Endothelial cell of umbilical vein (primary cell): ENCODE data around the gene ZNF154. TPM values are rescaled to one million over a fixed set of nuclear protein-coding genes. Genes with fewer than 3 reads are reported as not detected.

ENCODE experiments used
- BruUV-seq: library from RNA; stranded (reverse); fragments of 400-500 nt; replicated peaks from 2 replicates; lab custom pipeline; 2021; lab: Mats Ljungman, UMichigan
- CTCF ChIA-PET: fragments of 300-600, 350-600 bp; sonication (Branson Sonifier 250); formaldehyde crosslinking; loops from one replicate; lab custom pipeline; 2021; ENCODE audit warnings: antibody characterized with exemption, inconsistent platforms; lab: Charles Lee
- POLR2A ChIA-PET: fragments of 300-600, 350-600 bp; sonication (Branson Sonifier 250); formaldehyde crosslinking; loops from one replicate; lab custom pipeline; 2021; ENCODE audit warnings: antibody characterized with exemption, inconsistent platforms; lab: Charles Lee
- DNase-seq: peaks from one replicate; pipeline ENCODE4 v3.0.0-alpha.2; 2011; ENCODE audit warnings: low read depth, low spot score
- FAIRE-seq: peaks from 2 replicates; lab custom pipeline; 2011; peaks lifted over from hg19 to GRCh38; lab: Jason Lieb, UNC
- H2AFZ ChIP-seq: 2 replicates; pipeline ENCODE4 v1.6.0; 2012; ENCODE audit warnings: low read depth, low read length, control low read depth, inconsistent platforms
- H3K27ac ChIP-seq: 2 replicates; pipeline ENCODE4 v1.5.1; 2011; ENCODE audit warnings: low read depth, mild to moderate bottlenecking, control low read depth, low read length, moderate library complexity; ENCODE audit not compliant: insufficient read depth
- H3K27me3 ChIP-seq, 2 experiments: 2 replicates each; pipeline versions ENCODE4 v1.6.0 to v1.6.1; 2011; ENCODE audit warnings: low read length in 2 of 2, mixed read lengths in 1 of 2; ENCODE audit not compliant: control insufficient read depth in 2 of 2, insufficient read depth in 2 of 2
- H3K36me3 ChIP-seq, 2 experiments: 2 replicates in 1 of 2; 3 replicates in 1 of 2; pipeline ENCODE4 v1.5.1; 2011; ENCODE audit warnings: low read length in 2 of 2, mild to moderate bottlenecking in 1 of 2, moderate library complexity in 1 of 2; ENCODE audit not compliant: control insufficient read depth in 2 of 2, insufficient read depth in 2 of 2; ENCODE audit errors: extremely low read depth in 1 of 2
- H3K4me1 ChIP-seq: 3 replicates; pipeline ENCODE4 v1.5.1; 2011; ENCODE audit warnings: mild to moderate bottlenecking, low read length; ENCODE audit not compliant: control insufficient read depth, insufficient read depth; ENCODE audit errors: extremely low read depth
- H3K4me2 ChIP-seq: 2 replicates; pipeline ENCODE4 v1.6.1; 2011; ENCODE audit warnings: low read length, control low read depth, mixed read lengths; ENCODE audit not compliant: insufficient read depth
- H3K4me3 ChIP-seq, 3 experiments: fragments of 200-600 bp in 1 of 3; sonication (generic), shearing (Covaris generic) in 1 of 3; replicated peaks in 1 of 3; 2 replicates each; pipeline ENCODE4 v1.5.1; 2011 to 2016; ENCODE audit warnings: control low read depth in 3 of 3, low read length in 3 of 3, mild to moderate bottlenecking in 2 of 3, inconsistent platforms in 1 of 3, low read depth in 1 of 3, moderate library complexity in 1 of 3; ENCODE audit not compliant: insufficient read depth in 1 of 3
- H3K79me2 ChIP-seq: 2 replicates; pipeline ENCODE4 v1.6.0; 2012; ENCODE audit warnings: low read length, inconsistent platforms; ENCODE audit not compliant: control insufficient read depth, insufficient read depth
- H3K9ac ChIP-seq: replicated peaks from 2 replicates; pipeline ENCODE3; 2011; ENCODE audit warnings: low read length, control low read depth; ENCODE audit not compliant: insufficient read depth; ENCODE audit errors: extremely low read depth
- H3K9me1 ChIP-seq: replicated peaks from 3 replicates; pipeline ENCODE4 v1.6.0; 2011; ENCODE audit warnings: mild to moderate bottlenecking, low read length; ENCODE audit not compliant: control insufficient read depth, insufficient read depth; ENCODE audit errors: extremely low read depth
- H3K9me3 ChIP-seq: replicated peaks from 2 replicates; pipeline ENCODE4 v1.5.1; 2012; ENCODE audit warnings: low read length, inconsistent platforms; ENCODE audit not compliant: control insufficient read depth, insufficient read depth
- H4K20me1 ChIP-seq: replicated peaks from 2 replicates; pipeline ENCODE3; 2011; ENCODE audit warnings: mild to moderate bottlenecking, low read length; ENCODE audit not compliant: control insufficient read depth, insufficient read depth; ENCODE audit errors: extremely low read depth
- CTCF ChIP-seq, 2 donors: IDR thresholded peaks; 1 replicate in 1 of 2; 2 replicates in 1 of 2; pipeline ENCODE4 v1.5.1; 2011; ENCODE audit warnings: low read length in 2 of 2, mild to moderate bottlenecking in 2 of 2, moderate library complexity in 2 of 2, control low read depth in 1 of 2, inconsistent platforms in 1 of 2, low read depth in 1 of 2; ENCODE audit not compliant: insufficient read depth in 1 of 2; ENCODE audit errors: extremely low read depth in 1 of 2
- EZH2 ChIP-seq: IDR thresholded peaks from 2 replicates; pipeline ENCODE4 v1.6.1; 2012; ENCODE audit warnings: borderline replicate concordance, low read depth, mild to moderate bottlenecking, moderate library complexity, low read length, inconsistent platforms; ENCODE audit not compliant: severe bottlenecking
- FOS ChIP-seq: IDR thresholded peaks from 2 replicates; pipeline ENCODE4 v1.6.1; 2011; ENCODE audit warnings: mild to moderate bottlenecking, low read length, moderate library complexity, borderline replicate concordance; ENCODE audit not compliant: insufficient read depth
- GATA2 ChIP-seq: IDR thresholded peaks from 2 replicates; pipeline ENCODE4 v1.7.0; 2011; ENCODE audit warnings: low read depth, mild to moderate bottlenecking, moderate library complexity, mixed read lengths, low read length; ENCODE audit not compliant: insufficient read length, insufficient read depth
- JUN ChIP-seq: IDR thresholded peaks from 2 replicates; pipeline ENCODE4 v1.6.1; 2011; ENCODE audit warnings: borderline replicate concordance, low read depth; ENCODE audit not compliant: insufficient read length, insufficient read depth
- MAX ChIP-seq: IDR thresholded peaks from 2 replicates; pipeline ENCODE4 v1.6.1; 2011; ENCODE audit not compliant: insufficient read depth, insufficient read length
- MYC ChIP-seq: IDR thresholded peaks from one replicate; pipeline ENCODE4 v1.6.1; 2011; ENCODE audit warnings: mild to moderate bottlenecking, low read depth, low read length
- POLR2A ChIP-seq: IDR thresholded peaks from 2 replicates; pipeline ENCODE4 v1.6.1; 2012; ENCODE audit warnings: low read depth, mild to moderate bottlenecking, control low read depth, low read length
- POLR2AphosphoS5 ChIP-seq: IDR thresholded peaks from 2 replicates; pipeline ENCODE4 v1.6.1; 2012; ENCODE audit warnings: low read depth, mild to moderate bottlenecking, control low read depth, low read length, moderate library complexity; ENCODE audit not compliant: insufficient read depth
- dilution Hi-C: fragments of 300-500 bp; cut with MboI; formaldehyde crosslinking; loops from one replicate; pipeline ENCODE4 v1.15.0; 2019; ENCODE audit warnings: low sequenced_read_pairs; ENCODE audit not compliant: extremely low pct_ligation_motif_present
- intact Hi-C: fragments of 100-400 bp; cut with micrococcal nuclease; formaldehyde crosslinking; loops from one replicate; pipeline ENCODE4 v1.10.0; 2022
- polyA plus RNA-seq, 4 experiments: library from polyadenylated mRNA; depleted of rRNA in 3 of 4; stranded (reverse) in 3 of 4; unstranded in 1 of 4; fragments of >200 nt; gene quantifications; 2 replicates each; pipeline versions ENCODE4 v1.2.1 to v1.2.3, GENCODE V29; 2011 to 2012; ENCODE audit warnings: missing spikeins in 1 of 4
- total RNA-seq: library from RNA; stranded (reverse); gene quantifications from 2 replicates; pipeline ENCODE4 v1.2.3, GENCODE V29; 2021

ZNF154 gene
- total and polyA plus RNA-seq, 2 donors (not counting 3 experiments of a cell fraction or from before 2014, with no cell fraction given): 1.3 to 2.0 TPM

- TF ChIP-seq EZH2 (no peak), FOS (no peak), MYC (no peak), MAX (no peak), JUN (no peak), GATA2 (no peak), POLR2AphosphoS5 (no peak), POLR2A (no peak), CTCF (IDR thresholded peaks at IDR 0.05; ENCODE audit: extremely low read depth in 1 of 2, insufficient read depth in 1 of 2, low read depth in 1 of 2, low read length in 2 of 2) (no peak)
- ChIA-PET CTCF (no interaction called here), POLR2A (no interaction called here)
- BruUV-seq: no TSS peak
- Histone ChIP-seq H2AFZ (no peak overlapping the region), H3K27ac (no peak overlapping the region), H3K36me3 (peaks cover 19 to 52% of the 10 kb centered on the region in 2 experiments), H3K9ac (no peak overlapping the region), H3K4me3 (no peak overlapping the region), H4K20me1 (no peaks in the 10 kb centered on the region), H3K9me3 (peaks cover 20% of the 10 kb centered on the region), H3K9me1 (no peaks in the 10 kb centered on the region), H3K4me1 (no peaks in the 10 kb centered on the region), H3K79me2 (peaks cover 12% of the 10 kb centered on the region), H3K4me2 (no peak overlapping the region), H3K27me3 (no peaks in the 10 kb centered on the region)
- dilution Hi-C loops (no loop called here), intact Hi-C loops (no loop called here)
- no peak for FAIRE-seq
- no peak for DNase-seq
These were observed 45.2 kb upstream of the ZNF154 start for GRCh38 chr19:57754091-57754673.
